Liver (tissue), 9 donors: ENCODE data around the gene CPNE5. TPM values are rescaled to one million over a fixed set of nuclear protein-coding genes. Genes with fewer than 3 reads are reported as not detected.

ENCODE experiments used
- DNase-seq: peaks from one replicate; pipeline ENCODE4 v3.0.0-alpha.2; 2017; ENCODE audit warnings: low spot score
- H3K27ac ChIP-seq, 2 donors: one replicate each; pipeline ENCODE4 v1.7.0; 2013; ENCODE audit warnings: inconsistent platforms in 2 of 2, low read length in 2 of 2, control low read depth in 1 of 2, low read depth in 1 of 2, mild to moderate bottlenecking in 1 of 2
- H3K27me3 ChIP-seq, 4 donors: one replicate each; pipeline versions ENCODE4 v1.6.1 to v1.7.0; 2013; ENCODE audit warnings: low read length in 3 of 4, inconsistent platforms in 1 of 4, mild to moderate bottlenecking in 1 of 4, moderate library complexity in 1 of 4; ENCODE audit not compliant: control insufficient read depth in 4 of 4, insufficient read depth in 4 of 4
- H3K36me3 ChIP-seq, 4 donors: one replicate each; pipeline versions ENCODE4 v1.6.1 to v1.7.0; 2013; ENCODE audit warnings: low read length in 3 of 4, mild to moderate bottlenecking in 3 of 4, low read depth in 1 of 4, moderate library complexity in 1 of 4; ENCODE audit not compliant: control insufficient read depth in 4 of 4, insufficient read depth in 3 of 4
- H3K4me1 ChIP-seq, 4 donors: one replicate each; pipeline versions ENCODE4 v1.6.1 to v1.7.0; 2013; ENCODE audit warnings: low read length in 3 of 4, mild to moderate bottlenecking in 3 of 4, moderate library complexity in 1 of 4; ENCODE audit not compliant: control insufficient read depth in 4 of 4, insufficient read depth in 4 of 4
- H3K4me3 ChIP-seq, 3 donors: one replicate each; pipeline versions ENCODE4 v1.6.1 to v1.7.0; 2013; ENCODE audit warnings: low read length in 3 of 3, control low read depth in 1 of 3, low read depth in 1 of 3, mild to moderate bottlenecking in 1 of 3
- H3K9ac ChIP-seq, 2 donors: one replicate each; pipeline ENCODE4 v1.7.0; 2013; ENCODE audit warnings: low read length in 2 of 2, mild to moderate bottlenecking in 2 of 2, moderate library complexity in 2 of 2, control low read depth in 1 of 2, low read depth in 1 of 2
- H3K9me3 ChIP-seq, 4 donors: one replicate each; pipeline versions ENCODE4 v1.6.1 to v1.7.0; 2013; ENCODE audit warnings: low read length in 3 of 4; ENCODE audit not compliant: control insufficient read depth in 4 of 4
- CTCF ChIP-seq: fragments of 150-350 bp; IDR thresholded peaks from 2 replicates; pipeline ENCODE4 v1.5.1; 2017; ENCODE audit warnings: improper control_type of control experiment, low read depth, low read length; ENCODE audit not compliant: missing input control
- EGR1 ChIP-seq, 2 donors: IDR thresholded peaks; 2 replicates each; pipeline ENCODE4 v1.6.1; 2016 to 2018; ENCODE audit warnings: antibody characterized with exemption in 2 of 2, low read depth in 2 of 2
- FOXA1 ChIP-seq: IDR thresholded peaks from 2 replicates; pipeline ENCODE4 v1.6.1; 2016; ENCODE audit warnings: antibody characterized with exemption
- FOXA2 ChIP-seq: IDR thresholded peaks from 2 replicates; pipeline ENCODE4 v1.6.1; 2016; ENCODE audit warnings: antibody characterized with exemption
- GABPA ChIP-seq, 2 donors: IDR thresholded peaks in 1 of 2; conservative IDR thresholded peaks in 1 of 2; 2 replicates each; pipeline ENCODE4 v1.6.1; 2016; ENCODE audit warnings: antibody characterized with exemption in 2 of 2, mild to moderate bottlenecking in 1 of 2, moderate library complexity in 1 of 2
- HNF4A ChIP-seq, 2 donors: conservative IDR thresholded peaks; 2 replicates each; pipeline ENCODE4 v1.6.1; 2016; ENCODE audit warnings: antibody characterized with exemption in 2 of 2, mild to moderate bottlenecking in 2 of 2
- HNF4G ChIP-seq: IDR thresholded peaks from 2 replicates; pipeline ENCODE4 v1.6.1; 2016; ENCODE audit warnings: antibody characterized with exemption
- JUND ChIP-seq, 2 donors: IDR thresholded peaks; 2 replicates each; pipeline ENCODE4 v1.6.1; 2016; ENCODE audit warnings: antibody characterized with exemption in 2 of 2
- MAX ChIP-seq: IDR thresholded peaks from 2 replicates; pipeline ENCODE4 v1.6.1; 2016; ENCODE audit warnings: antibody characterized with exemption
- NR2F2 ChIP-seq: IDR thresholded peaks from 2 replicates; pipeline ENCODE4 v1.6.1; 2016; ENCODE audit warnings: antibody characterized with exemption
- RAD21 ChIP-seq, 2 donors: IDR thresholded peaks; 2 replicates each; pipeline ENCODE4 v1.6.1; 2016; ENCODE audit warnings: antibody characterized with exemption in 2 of 2, mild to moderate bottlenecking in 2 of 2
- REST ChIP-seq: IDR thresholded peaks from 2 replicates; pipeline ENCODE4 v1.6.1; 2016; ENCODE audit warnings: antibody characterized with exemption, mild to moderate bottlenecking
- RXRA ChIP-seq, 2 donors: IDR thresholded peaks; 2 replicates each; pipeline ENCODE4 v1.6.1; 2017 to 2018; ENCODE audit warnings: antibody characterized with exemption in 2 of 2, mild to moderate bottlenecking in 1 of 2
- SP1 ChIP-seq: IDR thresholded peaks from 2 replicates; pipeline ENCODE4 v1.6.1; 2018; ENCODE audit warnings: antibody characterized with exemption, mild to moderate bottlenecking
- TAF1 ChIP-seq: conservative IDR thresholded peaks from 2 replicates; pipeline ENCODE4 v1.6.1; 2016; ENCODE audit warnings: antibody characterized with exemption, mild to moderate bottlenecking
- YY1 ChIP-seq: IDR thresholded peaks from 2 replicates; pipeline ENCODE4 v1.6.1; 2016; ENCODE audit warnings: antibody characterized with exemption, mild to moderate bottlenecking
- ZBTB33 ChIP-seq: IDR thresholded peaks from 2 replicates; pipeline ENCODE4 v1.6.1; 2016; ENCODE audit warnings: antibody characterized with exemption
- WGBS: extraction: QIAGEN DNeasy Blood & Tissue Kit; methylation state at CpG from one replicate; pipeline ENCODE4 v1.1.7; 2013; 5-methylcytosine and 5-hydroxymethylcytosine counted together
- polyA plus RNA-seq, 2 donors: library from polyadenylated mRNA; stranded (reverse) in 1 of 2; unstranded in 1 of 2; fragments of 200-250 nt in 1 of 2; fragments of >200 nt in 1 of 2; fragmentation: Nextera tagmentation in 1 of 2; extraction: Ambion mirVana in 1 of 2; gene quantifications; one replicate each; pipeline versions ENCODE4 v1.2.1 to v1.2.3, GENCODE V29; 2013 to 2015
- total RNA-seq, 2 donors: library from RNA; depleted of rRNA; stranded (reverse); fragments of >200 nt; gene quantifications; one replicate each; pipeline ENCODE4 v1.2.3, GENCODE V29; 2014
- donor health status: healthy.
- donor health status: healthy.
- donor health status: healthy.
- donor health status: healthy.
- donor health status: healthy.

The CPNE5 gene
- total and polyA plus RNA-seq, 4 donors, result 0.24 to 1.1 (median 0.44) TPM

GRCh38 chr6:36817847-36818246 lies 21.4 kb downstream of the CPNE5 start:
- no peaks in the 10 kb centered on the region for H3K27me3 ChIP-seq
- TF ChIP-seq JUND (IDR thresholded peaks at IDR 0.05) (no peak), FOXA1 (no peak), HNF4G (no peak), SP1 (no peak), YY1 (no peak), GABPA (IDR thresholded peaks at IDR 0.05 in 1 of 2, conservative IDR thresholded peaks at IDR 0.05 in 1 of 2) (no peak), ZBTB33 (no peak), MAX (no peak), TAF1 (no peak), FOXA2 (no peak)
- H3K4me3 ChIP-seq, result no peak overlapping the region
- no peak overlapping the region for H3K27ac ChIP-seq
- WGBS, result 89% methylated on average over 3 of the region's 3 CpGs
- H3K9me3 ChIP-seq, result no peaks in the 10 kb centered on the region
- no peaks in the 10 kb centered on the region for H3K4me1 ChIP-seq
- no peaks in the 10 kb centered on the region for H3K36me3 ChIP-seq
- no peak for DNase-seq
- no peak overlapping the region for H3K9ac ChIP-seq

GRCh38 chr6:36817176-36817817 lies 21.9 kb downstream of the CPNE5 start:
- Histone ChIP-seq H3K4me1 (no peaks in the 10 kb centered on the region), H3K9me3 (no peaks in the 10 kb centered on the region), H3K4me3 (no peak overlapping the region), H3K36me3 (no peaks in the 10 kb centered on the region), H3K9ac (no peak overlapping the region), H3K27ac (no peak overlapping the region), H3K27me3 (no peaks in the 10 kb centered on the region)
- DNase-seq, result no peak
- WGBS, result 93% methylated on average over 9 of the region's 9 CpGs
- no peak for TF ChIP-seq NR2F2
- TF ChIP-seq FOXA1, result no peak
- TF ChIP-seq YY1, result no peak
- no peak for TF ChIP-seq CTCF
- TF ChIP-seq GABPA (IDR thresholded peaks at IDR 0.05 in 1 of 2, conservative IDR thresholded peaks at IDR 0.05 in 1 of 2), result no peak
- TF ChIP-seq HNF4G, result no peak
- TF ChIP-seq FOXA2, result no peak
- TF ChIP-seq RXRA (IDR thresholded peaks at IDR 0.05), result no peak
- TF ChIP-seq MAX, result no peak
- no peak for TF ChIP-seq JUND (IDR thresholded peaks at IDR 0.05)
- no peak for TF ChIP-seq EGR1 (IDR thresholded peaks at IDR 0.05; ENCODE audit: low read depth in 2 of 2)
- no peak for TF ChIP-seq REST
- no peak for TF ChIP-seq TAF1
- no peak for TF ChIP-seq ZBTB33
- no peak for TF ChIP-seq RAD21 (IDR thresholded peaks at IDR 0.05)
- TF ChIP-seq HNF4A (conservative IDR thresholded peaks at IDR 0.05), result no peak
- TF ChIP-seq SP1, result no peak
